ENCODE results near the gene TBC1D2B.
"Not testable (repeated sequence)": the region's sequence is repeated elsewhere in the genome, so short reads cannot be mapped to it uniquely, and the experiment has no call there.

Gene TBC1D2B

DNA sequence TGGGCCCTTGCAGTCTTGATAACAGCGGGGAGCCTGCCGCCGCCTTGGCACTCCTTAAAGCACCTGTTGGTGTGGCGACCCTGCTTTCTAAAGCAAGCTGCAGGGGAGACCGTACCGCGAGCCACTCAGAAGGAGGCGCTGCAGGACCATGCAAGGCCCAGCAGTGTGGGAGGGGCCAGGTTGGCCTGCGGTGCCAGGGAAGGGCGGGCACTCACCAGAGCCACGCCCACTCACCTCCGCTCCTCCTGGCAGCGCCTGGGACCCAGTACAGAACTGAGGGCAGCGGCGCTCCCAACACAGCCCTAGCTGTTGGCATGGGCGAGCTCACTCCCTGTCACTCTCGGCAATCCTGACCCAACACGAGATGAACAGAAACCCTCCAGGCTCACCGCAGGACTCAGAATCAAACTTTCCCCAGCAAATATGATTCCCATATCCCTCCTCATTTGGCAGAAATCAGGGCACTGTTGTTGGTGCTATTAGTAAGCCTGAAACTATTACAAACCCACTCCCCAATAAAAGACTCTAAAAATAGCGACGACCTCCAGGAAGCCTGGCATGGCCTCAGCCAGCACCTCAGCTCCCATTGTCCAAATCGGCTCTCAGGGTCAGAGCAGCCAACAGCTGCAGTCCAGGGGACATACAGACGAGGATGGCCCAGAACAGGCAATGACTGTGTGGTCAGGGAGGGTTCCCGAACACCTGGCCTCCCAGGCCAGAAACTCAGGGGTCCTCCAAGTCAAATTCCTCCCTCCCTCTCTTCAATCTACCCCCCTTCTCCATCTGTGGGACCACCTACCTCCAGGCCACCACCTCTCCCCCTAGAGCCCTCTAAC is 77.2 kb downstream of the TBC1D2B start:
- peak; percentile 46 for DNase-seq

- DNase-seq: no peak
These were observed 78.0 kb downstream of the TBC1D2B start for GRCh38 chr15:77999486-77999885.

DNA sequence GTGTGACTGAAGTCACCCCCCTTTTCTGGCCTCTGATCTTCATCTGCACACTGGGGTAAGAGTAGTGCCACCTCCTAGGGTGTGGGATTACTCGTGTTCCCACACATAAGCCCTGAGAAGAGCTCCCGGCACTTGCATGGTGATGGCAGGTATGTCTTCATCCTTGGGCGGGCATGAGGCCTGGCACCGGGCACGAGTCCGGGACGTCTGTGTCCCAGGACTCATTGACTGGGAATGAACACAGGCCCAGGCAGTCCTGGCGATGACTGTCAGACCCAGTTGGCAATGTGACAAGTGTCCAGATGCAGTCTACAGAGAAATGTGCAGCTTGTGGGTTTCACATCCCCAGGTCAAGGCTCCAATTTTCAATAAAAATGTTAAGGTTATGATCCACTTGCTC is 78.9 kb downstream of the TBC1D2B start:
- no peak for DNase-seq

DNA sequence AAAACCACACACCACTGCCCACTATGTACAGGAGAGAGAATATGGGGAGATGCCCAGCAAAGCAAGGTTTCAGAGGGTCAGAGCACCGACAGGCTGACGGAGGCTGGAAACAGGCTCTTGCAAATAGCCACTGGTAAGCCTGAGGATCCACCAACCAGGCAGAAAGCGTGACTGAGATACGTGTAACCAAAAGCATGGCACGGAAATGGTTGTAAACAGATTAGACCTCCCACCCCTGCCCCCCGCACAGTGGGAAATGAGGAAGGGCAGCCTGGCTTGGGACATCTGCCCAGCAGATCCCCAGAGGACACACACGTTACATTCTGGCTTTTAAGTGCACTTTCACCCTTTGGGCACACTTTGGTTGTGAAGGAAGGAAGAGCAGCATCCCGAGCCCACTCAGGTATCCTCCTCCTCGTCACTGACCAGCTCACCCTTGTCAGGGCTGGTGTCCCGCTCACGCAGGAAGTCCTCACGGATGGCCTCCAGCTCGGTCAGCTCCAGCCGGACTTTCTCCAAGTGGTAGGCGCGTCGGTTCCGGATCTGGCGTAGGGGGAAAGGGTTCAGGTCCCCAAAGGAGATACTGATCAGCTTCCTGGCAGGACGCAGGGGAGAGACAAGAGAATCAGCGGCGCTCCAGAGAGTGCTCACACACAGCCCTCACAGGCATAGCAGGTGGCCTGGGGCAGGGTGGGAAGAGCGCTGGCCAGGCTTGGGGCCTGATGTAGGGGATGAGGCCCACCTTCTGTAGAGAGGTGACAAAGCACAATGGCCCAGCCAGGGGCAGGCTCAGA is 79.6 kb downstream of the TBC1D2B start:
- DNase-seq: not testable (repeated sequence)

DNA sequence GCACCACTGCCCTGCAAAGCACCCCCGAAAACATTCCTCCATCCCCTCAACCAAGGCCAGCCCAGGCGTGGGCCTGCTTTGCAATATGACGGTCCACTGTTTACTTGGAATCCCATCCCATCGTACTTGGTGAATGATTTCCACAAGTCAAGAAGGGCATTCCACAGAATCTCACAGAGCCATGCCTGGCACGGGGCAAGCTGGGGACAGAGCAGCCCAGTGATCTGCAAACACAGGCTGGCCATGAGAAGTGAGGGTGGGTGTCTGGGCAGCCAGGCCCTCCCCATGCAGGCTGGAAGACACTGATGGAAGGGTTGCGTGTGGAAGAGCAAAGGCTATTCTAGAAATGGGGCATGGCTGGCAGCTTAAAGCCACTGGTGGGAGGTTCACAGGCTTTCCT is 80.3 kb downstream of the TBC1D2B start:
- DNase-seq: not testable (repeated sequence)

- DNase-seq: not testable (repeated sequence)
These were observed 80.8 kb downstream of the TBC1D2B start for GRCh38 chr15:77996713-77997171.

DNA sequence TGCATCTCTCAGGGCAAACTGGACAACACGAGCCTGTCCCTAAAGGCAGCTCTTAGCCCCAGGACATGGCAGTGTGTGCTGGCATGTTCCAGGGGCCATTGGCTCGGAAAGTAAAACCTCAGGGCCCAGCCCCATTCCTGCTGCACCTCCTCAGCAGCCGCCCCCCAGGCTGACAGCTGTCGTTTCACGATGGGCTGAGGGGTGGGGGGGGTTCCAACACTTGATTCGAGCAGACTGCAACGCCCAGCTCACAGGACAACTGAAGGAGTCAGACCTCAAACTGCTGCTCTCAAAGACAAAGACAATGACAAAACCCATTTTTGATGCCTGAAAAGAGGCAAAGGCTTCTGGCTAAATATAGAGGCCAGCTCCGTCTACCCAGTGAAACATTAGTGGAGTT is 81.3 kb downstream of the TBC1D2B start:
- DNase-seq: not testable (repeated sequence)

DNA sequence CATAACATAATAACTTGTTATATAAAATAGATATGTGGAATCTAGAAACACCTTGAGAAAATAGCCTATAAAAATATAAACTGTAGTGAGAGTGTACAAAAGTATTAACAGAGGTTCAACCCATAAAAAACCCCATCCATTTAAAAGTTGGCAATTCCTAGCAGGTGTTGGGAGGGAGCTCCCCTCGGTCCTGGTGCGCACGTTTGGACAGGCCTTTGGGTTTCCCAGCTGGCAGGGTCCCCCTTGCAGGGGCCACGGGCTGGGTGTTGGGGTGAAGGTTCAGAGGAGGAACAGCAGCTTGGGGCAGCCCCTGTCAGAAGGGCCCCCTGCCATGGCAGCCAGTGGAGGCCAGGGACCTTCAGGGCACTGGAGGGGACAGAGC is 82.0 kb downstream of the TBC1D2B start:
- not testable (repeated sequence) for DNase-seq

GRCh38 chr15:77994893-77995536 is 82.5 kb downstream of the TBC1D2B start:
- DNase-seq: peak; percentile 84

DNA sequence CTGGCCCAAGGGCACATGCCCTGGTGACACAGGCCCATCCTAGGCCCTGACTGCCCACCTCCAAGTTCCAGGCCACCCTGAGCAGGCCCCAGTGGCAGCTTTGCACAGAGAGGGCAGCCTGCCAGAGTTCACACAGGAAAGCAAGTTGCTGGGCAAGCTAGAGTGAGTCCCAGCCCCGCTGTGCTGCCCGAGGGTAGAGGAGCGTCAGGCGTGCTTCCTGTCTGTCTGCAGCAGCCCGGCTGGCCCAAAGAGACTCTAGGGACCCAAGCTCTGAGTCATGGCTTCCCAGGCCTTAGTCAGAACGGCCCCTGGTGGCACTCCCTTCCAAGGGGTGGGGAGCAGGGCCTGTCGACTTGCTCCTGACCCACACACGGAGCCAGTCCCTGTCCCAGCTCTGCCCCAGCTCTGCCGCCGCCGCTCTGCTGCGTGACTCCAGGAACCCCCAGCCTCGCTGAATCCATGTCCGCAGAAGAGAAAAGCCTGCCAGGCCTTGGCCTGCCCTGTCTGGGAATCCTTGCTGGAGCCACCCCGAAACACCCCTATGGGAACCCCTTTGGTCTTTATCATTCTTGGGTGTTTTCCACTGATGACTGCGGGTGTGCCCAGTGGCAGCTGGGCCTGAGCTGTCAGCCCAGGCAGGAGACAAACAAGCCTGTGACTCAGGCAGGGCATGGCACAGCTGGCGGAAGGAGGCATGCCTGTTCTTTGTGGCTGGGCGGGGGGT is 83.4 kb downstream of the TBC1D2B start:
- peak; percentile 99 for DNase-seq

GRCh38 chr15:77993374-77993911 is 84.1 kb downstream of the TBC1D2B start:
- DNase-seq: no peak

GRCh38 chr15:77992356-77993222 is 84.9 kb downstream of the TBC1D2B start:
- no peak for DNase-seq

GRCh38 chr15:77991658-77992201 is 85.8 kb downstream of the TBC1D2B start:
- DNase-seq: peak; percentile 77

DNA sequence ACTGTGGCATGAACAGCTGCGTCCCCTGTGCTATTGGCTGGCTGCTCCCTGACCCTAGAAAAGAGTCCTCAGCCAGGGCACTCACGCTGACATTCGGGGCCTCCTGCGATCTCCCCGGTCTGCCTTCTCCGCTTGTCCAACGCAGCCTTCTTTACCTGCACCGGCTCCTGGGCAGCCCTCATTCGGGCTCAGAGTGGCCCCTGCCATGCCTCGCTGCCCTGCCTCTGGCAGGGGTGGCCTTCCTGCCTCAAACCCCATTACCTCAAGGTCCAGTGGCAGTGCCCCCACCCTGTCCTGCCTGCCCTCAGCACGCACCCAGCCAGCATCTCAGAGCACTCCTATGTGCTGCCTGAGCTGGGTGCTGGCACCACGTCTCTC is 86.5 kb downstream of the TBC1D2B start:
- no peak for DNase-seq

- DNase-seq: no peak
These were observed 88.0 kb downstream of the TBC1D2B start for GRCh38 chr15:77989296-77990143.

GRCh38 chr15:77988347-77989295 is 88.9 kb downstream of the TBC1D2B start:
- no peak for DNase-seq

DNA sequence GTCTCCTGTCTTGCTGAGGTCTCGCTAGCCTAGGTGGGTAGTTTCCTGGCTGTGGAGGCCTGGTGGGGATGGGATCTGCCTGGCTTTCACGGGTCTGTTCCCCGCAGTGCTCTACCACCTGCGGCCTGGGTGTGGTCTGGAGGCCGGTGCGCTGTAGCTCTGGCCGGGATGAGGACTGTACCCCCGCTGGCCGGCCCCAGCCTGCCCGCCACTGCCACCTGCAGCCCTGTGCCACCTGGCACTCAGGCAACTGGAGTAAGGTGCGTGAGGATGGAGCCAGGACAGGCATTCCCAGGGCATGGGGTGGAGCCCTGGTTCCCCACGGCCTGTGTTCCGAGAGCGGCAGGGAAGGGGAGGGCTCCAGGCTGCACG is 89.8 kb downstream of the TBC1D2B start:
- not testable (repeated sequence) for DNase-seq

DNA sequence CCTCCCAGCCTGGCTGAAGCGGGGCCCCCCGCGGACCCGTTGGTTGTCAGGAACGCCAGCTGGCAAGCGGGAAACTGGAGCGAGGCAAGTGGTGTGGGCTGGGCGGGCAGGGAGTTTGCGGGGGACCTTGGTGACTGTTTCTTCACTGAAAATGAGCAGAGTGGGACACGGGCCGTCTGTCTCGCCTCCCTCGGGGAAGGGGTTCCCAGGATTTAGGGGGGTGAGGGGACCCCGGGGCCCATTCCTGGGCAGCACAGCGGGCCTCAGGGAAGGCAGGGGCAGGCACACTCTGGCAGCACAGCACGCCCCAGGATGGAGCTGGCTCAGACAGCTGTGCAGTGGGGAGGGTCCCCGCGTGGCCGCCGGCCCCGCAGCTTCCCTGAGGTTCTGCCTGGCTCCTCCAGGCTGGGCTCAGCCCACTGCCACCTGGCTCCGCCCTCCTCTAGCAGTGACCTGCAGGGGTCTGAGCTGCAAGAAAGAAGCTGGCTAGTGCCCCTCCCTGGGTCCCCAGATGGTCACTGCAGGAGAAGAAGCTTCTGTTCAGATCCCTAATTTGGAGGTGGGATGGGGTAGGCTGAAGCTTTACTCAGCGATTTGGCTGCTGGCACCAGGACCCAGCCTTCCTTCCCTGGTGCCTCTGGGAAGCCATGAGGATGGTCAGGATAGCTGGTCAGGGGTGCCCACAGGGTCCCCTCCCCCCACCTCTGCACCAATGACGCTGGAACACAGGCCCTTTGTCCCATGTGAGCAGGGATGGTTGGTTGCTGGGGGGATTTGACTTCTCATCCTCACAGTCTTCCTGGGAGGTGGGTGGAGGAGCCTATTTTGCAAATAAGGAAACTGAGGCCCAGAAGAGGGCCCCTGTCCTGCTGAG is 90.4 kb downstream of the TBC1D2B start:
- DNase-seq: no peak
